Right hindlimb (tissue), 1 donor: ENCODE data around the gene MPP2.
"Not testable (repeated sequence)": the region's sequence is repeated elsewhere in the genome, so short reads cannot be mapped to it uniquely, and the experiment has no call there.

Experiments
- DNase-seq: peaks from one replicate; pipeline ENCODE4 v3.0.0-alpha.2; 2018

The MPP2 gene

GRCh38 chr17:43907425-43907981 lies at the start of gene MPP2:
Gene MPP2 (minus strand): TSS chr17:43907536. CDS start chr17:43904460, 3,076 bp downstream.
- peak; percentile 91 for DNase-seq

GRCh38 chr17:43956222-43956621 lies 48.9 kb upstream of the MPP2 start:
- DNase-seq = no peak

- no peak for DNase-seq
Observed at GRCh38 chr17:43953746-43954145, 46.4 kb upstream of the MPP2 start, which contains the start of gene PYY. Gene PYY (minus strand): TSS chr17:43953940. CDS start chr17:43953483, 457 bp downstream.

- no peak for DNase-seq
Observed at GRCh38 chr17:43952724-43953666, 45.7 kb upstream of the MPP2 start.

GRCh38 chr17:43952351-43952723 lies 45.0 kb upstream of the MPP2 start:
- DNase-seq = no peak

GRCh38 chr17:43951750-43952149 lies 44.4 kb upstream of the MPP2 start:
- DNase-seq = no peak

DNA sequence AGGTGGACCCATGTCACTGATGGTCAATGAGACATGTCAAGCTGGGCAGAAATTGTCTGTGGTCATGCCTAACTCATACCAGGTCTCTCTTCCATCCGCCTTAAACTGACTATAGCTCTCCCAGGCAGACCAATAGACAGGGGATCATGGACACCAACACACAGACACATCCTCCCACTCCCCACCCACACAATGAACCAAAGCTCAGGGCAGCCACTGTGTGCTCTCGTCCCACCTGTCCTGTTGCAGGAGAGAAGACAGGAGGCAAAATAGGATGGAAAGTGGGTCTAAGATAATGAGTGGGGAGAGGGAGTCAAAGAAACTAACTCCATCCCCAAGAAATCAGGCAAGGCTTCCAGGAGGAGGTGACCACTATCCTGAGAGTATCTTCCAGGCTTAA lies 43.2 kb upstream of the MPP2 start:
- DNase-seq = no peak

- no peak for DNase-seq
Observed at GRCh38 chr17:43949781-43950180, 42.4 kb upstream of the MPP2 start.

DNA sequence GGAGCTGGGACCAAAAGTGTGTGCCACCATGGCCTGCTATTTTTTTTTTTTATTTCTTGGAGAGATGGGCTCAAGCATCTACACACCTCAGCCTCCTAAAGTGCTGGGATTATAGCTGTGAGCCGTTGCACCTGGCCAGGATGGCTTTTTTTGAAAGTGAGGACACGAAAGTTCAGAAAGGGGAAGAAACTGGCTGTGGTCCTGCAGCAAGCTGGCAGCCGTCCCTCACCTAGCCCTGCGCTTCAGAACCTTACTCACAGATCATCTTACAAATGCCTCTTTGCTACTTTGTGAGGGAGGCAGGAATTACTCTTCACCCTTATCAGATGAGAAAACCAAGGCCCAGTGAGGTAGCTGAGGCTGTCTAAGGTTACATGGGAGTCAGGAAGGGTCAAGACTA lies 39.4 kb upstream of the MPP2 start:
- no peak for DNase-seq

GRCh38 chr17:43945074-43945829 lies 37.9 kb upstream of the MPP2 start:
- DNase-seq = no peak

DNA sequence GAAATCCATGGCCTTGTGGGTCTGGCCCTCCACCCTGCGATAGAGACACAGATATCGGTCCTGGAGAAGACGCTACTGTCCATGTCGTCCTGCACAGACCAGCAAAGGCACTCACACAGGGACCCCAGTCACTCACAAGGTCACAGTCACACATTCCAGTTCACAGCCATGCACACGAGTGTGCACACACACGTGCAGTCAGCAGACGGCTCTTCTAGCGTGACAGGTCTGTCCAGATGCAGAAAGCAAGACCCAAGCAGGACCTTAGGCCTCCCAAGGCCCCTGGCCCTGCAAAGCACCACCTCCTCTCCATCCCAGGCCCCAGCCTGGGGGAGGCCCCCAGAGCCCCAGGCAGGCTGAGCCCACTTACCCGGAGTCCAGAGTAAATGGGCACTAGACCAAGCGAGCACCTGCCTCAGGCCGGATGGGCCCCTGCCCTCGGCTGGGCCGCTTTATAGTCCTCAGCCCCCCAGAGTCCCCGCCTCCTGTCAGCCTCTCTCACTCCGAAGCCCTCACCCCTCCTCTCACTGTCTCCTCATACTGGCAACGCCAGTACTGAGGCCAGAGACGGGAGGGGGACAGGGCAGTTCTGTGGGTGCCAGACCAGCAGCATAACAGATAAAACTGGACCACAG lies 34.8 kb upstream of the MPP2 start, which contains the start of gene PPY:
Gene PPY (minus strand): TSS at position 426 of the 635 bp plus-strand sequence. CDS start 822 bp downstream, outside the sequence.
- no peak for DNase-seq

GRCh38 chr17:43940630-43941029 lies 33.3 kb upstream of the MPP2 start:
- DNase-seq = no peak

GRCh38 chr17:43939886-43940285 lies 32.5 kb upstream of the MPP2 start:
- DNase-seq = no peak

- DNase-seq = not testable (repeated sequence)
Observed at GRCh38 chr17:43939452-43939851, 32.1 kb upstream of the MPP2 start.

DNA sequence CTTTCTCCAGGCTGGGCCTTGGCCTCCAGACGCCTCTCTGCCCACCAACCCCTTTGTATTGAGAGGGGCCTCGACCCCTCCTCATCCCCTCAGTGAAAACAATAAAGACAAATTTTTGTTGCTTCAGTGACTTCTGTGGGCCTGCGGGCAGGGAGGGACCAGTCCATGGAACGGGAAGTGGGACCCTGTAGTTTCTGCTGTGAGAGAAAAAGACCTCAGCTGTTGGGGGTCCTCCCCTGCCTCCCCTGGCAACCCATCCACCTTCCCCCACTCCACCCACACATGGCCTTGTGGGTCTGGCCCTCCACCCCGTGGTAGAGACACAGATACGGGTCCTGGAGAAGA lies 31.5 kb upstream of the MPP2 start:
- no peak for DNase-seq

- no peak for DNase-seq
Observed at GRCh38 chr17:43936434-43936833, 29.1 kb upstream of the MPP2 start.

DNA sequence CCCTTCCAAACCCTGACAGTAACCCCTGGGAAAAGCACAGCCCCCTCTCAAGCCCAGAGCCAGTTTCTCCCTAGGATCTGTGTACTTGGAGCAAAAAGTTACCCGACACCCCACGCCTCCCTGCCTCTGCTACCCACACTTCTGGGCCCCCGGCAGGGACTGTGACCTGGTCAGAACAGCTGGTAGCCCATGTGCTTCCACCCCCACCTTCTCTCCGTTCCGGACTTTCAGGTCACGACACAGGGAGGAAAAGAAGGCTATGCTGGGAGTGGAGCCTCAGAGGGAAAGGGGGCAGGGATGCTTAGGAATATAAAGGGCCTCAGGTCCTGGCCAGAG lies 28.6 kb upstream of the MPP2 start:
- no peak for DNase-seq

DNA sequence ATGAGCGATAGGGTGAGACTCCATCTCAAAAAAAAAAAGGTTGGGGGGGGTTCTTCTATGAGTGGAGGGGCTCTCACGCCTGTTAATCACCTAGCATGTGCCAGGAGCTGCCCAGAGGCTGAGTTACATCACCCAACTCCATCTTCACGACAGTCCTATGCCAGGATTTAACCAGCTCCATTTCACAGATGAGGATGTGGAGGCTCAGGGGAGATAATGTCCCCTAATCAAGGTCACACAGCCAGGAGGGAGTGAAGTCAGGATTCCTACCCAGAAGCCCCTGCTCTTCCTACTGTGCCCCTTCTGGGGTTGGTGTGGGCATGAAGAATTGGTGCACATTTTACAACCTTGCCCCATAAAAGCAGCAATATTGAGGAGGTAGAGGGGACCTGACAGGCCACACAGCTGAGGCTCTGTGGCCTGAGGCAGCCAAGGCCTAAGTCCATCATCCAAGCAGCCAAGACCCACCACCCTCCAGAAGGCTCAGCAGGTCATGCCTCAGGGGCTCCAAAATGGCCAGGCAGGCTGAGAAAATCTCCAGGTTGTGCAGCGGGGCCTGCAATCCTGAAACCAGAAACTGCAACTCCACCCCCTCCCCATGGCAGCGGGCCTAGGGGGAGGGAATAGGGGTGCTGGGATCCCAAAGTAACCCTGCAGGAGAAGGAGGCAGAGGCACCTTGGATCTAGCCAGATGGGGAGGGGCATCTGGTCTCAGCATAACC lies 28.0 kb upstream of the MPP2 start:
- no peak for DNase-seq

DNA sequence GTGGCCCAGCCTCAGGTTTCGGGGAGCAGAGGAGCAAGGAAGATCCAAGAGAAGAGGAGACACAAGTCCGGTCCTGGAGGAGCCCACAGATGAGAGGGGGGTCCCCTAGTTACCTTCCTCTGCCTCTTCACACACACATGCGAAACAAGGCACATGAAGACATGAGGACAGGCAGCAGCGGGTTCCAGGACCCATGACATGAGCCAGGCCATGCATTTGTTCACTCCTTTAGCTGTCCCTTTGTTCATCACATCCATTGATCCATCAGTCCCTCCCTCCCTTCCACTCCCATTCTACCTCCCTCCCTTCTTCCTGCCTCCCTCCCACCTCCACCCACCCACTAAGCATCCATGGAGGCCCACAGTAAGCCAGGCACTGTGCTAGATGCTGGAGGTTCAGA lies 25.6 kb upstream of the MPP2 start:
- no peak for DNase-seq

- no peak for DNase-seq
Observed at GRCh38 chr17:43932357-43932756, 25.0 kb upstream of the MPP2 start.

DNA sequence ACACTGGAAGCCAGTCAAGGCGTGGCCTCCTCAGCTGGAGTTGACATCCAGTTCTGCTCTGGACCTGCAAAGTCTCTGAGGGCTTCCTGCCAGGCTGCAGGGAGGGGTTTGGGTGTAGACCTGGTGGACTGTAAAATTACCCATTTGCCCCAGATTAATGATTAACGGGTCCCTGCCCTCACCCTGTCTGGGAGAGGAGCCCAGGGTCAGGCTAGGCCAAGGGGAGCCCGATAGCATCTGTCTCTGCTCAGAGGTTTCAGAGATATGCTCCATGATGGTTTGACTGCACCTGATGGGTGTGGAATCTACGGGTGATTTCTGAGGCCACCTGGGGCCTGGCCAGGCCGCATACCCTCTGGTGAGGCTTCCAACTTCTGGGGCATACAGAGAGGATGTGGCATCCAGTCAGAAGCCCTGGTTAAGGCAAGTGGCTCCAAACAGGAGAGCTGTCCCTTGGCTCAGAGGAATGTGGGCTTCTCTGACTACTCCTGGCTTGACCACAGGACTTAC lies 23.8 kb upstream of the MPP2 start:
- no peak for DNase-seq

GRCh38 chr17:43928609-43929008 lies 21.3 kb upstream of the MPP2 start:
- no peak for DNase-seq
